SU-DHL-6 (cell line): ENCODE data around the gene CA11.

Source experiments
- H2AFZ ChIP-seq: fragments of 200-600 bp; sonication (generic); 2 replicates; pipeline ENCODE4 v1.6.1; 2014; ENCODE audit warnings: low read depth, mild to moderate bottlenecking, moderate library complexity, mixed read lengths, antibody characterized with exemption, low read length; ENCODE audit not compliant: severe bottlenecking
- H3F3A ChIP-seq: fragments of 200-600 bp; shearing (Covaris generic); 2 replicates; pipeline ENCODE4 v1.6.0; 2016; ENCODE audit warnings: antibody characterized with exemption, mild to moderate bottlenecking; ENCODE audit not compliant: insufficient read depth
- H3K27ac ChIP-seq: fragments of 200-600 bp; sonication (generic); 2 replicates; pipeline ENCODE4 v1.5.1; 2016; ENCODE audit warnings: low read depth, mild to moderate bottlenecking, low read length, moderate library complexity, mixed read lengths
- H3K27me3 ChIP-seq: fragments of 200-600 bp; sonication (generic), shearing (Covaris generic); 2 replicates; pipeline ENCODE4 v1.6.0; 2014; ENCODE audit warnings: mild to moderate bottlenecking, low read length
- H3K36me3 ChIP-seq: fragments of 200-600 bp; sonication (generic); 2 replicates; pipeline ENCODE4 v1.6.1; 2014; ENCODE audit warnings: mild to moderate bottlenecking, low read length, mixed read lengths
- H3K4me2 ChIP-seq: fragments of 300-600, 200-600 bp; shearing (Covaris generic), sonication (generic); 2 replicates; pipeline ENCODE4 v1.6.0; 2014; ENCODE audit warnings: low read length, low read depth, mild to moderate bottlenecking; ENCODE audit not compliant: poor library complexity, severe bottlenecking
- H3K4me3 ChIP-seq: fragments of 200-600 bp; sonication (generic); 2 replicates; pipeline ENCODE4 v1.5.1; 2014; ENCODE audit warnings: antibody characterized with exemption, low read length, mild to moderate bottlenecking, mixed read lengths; ENCODE audit not compliant: insufficient read depth, poor library complexity, severe bottlenecking
- H3K79me2 ChIP-seq: fragments of 200-600 bp; sonication (generic); 2 replicates; pipeline ENCODE4 v1.6.1; 2014; ENCODE audit warnings: mild to moderate bottlenecking, low read length, moderate library complexity; ENCODE audit not compliant: insufficient read depth
- H3K9ac ChIP-seq: fragments of 200-600 bp; sonication (generic); 2 replicates; pipeline ENCODE4 v1.7.0; 2014; ENCODE audit warnings: mild to moderate bottlenecking, low read length
- H3K9me2 ChIP-seq: fragments of 200-600 bp; sonication (generic); replicated peaks from 2 replicates; pipeline ENCODE4 v1.6.1; 2014; ENCODE audit warnings: low read length; ENCODE audit not compliant: insufficient read depth
- H3K9me3 ChIP-seq: fragments of 200-600 bp; sonication (generic); 2 replicates; pipeline ENCODE4 v1.6.1; 2014; ENCODE audit warnings: low read length, mixed read lengths; ENCODE audit not compliant: insufficient read depth
- H4K20me1 ChIP-seq: fragments of 200-600 bp; sonication (generic); 2 replicates; pipeline ENCODE4 v1.6.1; 2014; ENCODE audit warnings: low read depth, mild to moderate bottlenecking, antibody characterized with exemption, low read length, moderate library complexity, mixed read lengths
- EZH2phosphoT487 ChIP-seq: fragments of 200-600 bp; sonication (generic), shearing (Covaris generic); conservative IDR thresholded peaks from 2 replicates; pipeline ENCODE4 v1.6.1; 2018; ENCODE audit warnings: mild to moderate bottlenecking, antibody characterized with exemption, low read length, moderate library complexity, mixed read lengths
- TF ChIP-seq, protein P1 (sequence below): fragments of 200-600 bp; sonication (generic); IDR thresholded peaks from one replicate; pipeline ENCODE4 v1.5.1; 2017; ENCODE audit warnings: antibody characterized with exemption, mild to moderate bottlenecking, low read length, moderate library complexity; ENCODE audit not compliant: insufficient read depth, poor library complexity, severe bottlenecking

The CA11 gene

DNA sequence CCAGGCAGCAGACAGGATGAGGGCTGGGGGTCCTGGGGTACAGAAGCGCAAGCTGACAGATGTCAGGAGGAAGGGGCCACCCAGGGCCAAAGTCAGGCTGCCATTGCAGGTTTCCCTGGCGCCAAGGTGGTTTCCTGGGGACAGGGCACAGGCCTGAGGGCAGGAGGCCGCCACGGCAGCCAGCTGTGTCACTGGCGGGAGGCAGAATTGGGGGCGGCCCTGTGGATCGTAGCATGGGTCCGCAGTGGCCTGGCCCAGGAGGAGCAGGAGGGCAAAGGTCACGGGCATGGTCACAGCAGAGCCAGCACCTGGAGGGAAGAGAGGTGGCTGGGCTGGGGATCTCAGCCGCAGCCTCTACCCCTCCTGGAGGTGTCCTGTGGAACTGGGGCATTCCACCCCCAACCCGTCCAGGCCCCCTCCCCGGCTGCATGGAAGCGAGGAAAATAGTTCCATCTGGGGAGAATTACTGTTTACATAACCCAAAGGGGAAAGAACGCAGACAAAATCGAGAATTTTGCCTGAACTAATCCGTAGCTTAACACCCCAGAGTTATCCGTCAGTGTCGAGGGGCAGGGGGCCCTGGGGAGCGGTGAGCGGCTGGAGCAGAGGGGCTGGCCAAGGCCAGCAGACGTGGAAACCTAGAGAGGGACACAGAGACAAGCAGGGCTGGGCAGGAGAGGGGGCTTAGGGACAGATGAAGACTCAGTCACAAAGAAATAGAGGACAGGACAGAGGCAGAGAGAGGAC is 24.9 kb upstream of the CA11 start:
- H3F3A ChIP-seq = no peaks in the 10 kb centered on the region
- no peaks in the 10 kb centered on the region for H3K79me2 ChIP-seq
- no peaks in the 10 kb centered on the region for H4K20me1 ChIP-seq
- H3K36me3 ChIP-seq = no peaks in the 10 kb centered on the region
- no peaks in the 10 kb centered on the region for H3K9me2 ChIP-seq
- H3K27ac ChIP-seq = no peak overlapping the region
- H3K9me3 ChIP-seq = no peaks in the 10 kb centered on the region
- H2AFZ ChIP-seq = no peak overlapping the region
- no peak overlapping the region for H3K4me3 ChIP-seq
- no peaks in the 10 kb centered on the region for H3K27me3 ChIP-seq
- H3K4me2 ChIP-seq = no peak overlapping the region
- no peak for TF ChIP-seq EZH2phosphoT487
- TF ChIP-seq, protein P1, sequence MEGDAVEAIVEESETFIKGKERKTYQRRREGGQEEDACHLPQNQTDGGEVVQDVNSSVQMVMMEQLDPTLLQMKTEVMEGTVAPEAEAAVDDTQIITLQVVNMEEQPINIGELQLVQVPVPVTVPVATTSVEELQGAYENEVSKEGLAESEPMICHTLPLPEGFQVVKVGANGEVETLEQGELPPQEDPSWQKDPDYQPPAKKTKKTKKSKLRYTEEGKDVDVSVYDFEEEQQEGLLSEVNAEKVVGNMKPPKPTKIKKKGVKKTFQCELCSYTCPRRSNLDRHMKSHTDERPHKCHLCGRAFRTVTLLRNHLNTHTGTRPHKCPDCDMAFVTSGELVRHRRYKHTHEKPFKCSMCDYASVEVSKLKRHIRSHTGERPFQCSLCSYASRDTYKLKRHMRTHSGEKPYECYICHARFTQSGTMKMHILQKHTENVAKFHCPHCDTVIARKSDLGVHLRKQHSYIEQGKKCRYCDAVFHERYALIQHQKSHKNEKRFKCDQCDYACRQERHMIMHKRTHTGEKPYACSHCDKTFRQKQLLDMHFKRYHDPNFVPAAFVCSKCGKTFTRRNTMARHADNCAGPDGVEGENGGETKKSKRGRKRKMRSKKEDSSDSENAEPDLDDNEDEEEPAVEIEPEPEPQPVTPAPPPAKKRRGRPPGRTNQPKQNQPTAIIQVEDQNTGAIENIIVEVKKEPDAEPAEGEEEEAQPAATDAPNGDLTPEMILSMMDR = no peak
- no peak overlapping the region for H3K9ac ChIP-seq

- H3K27ac ChIP-seq = no peak overlapping the region
- H3K36me3 ChIP-seq = no peaks in the 10 kb centered on the region
- no peaks in the 10 kb centered on the region for H3K79me2 ChIP-seq
- H3K4me3 ChIP-seq = no peak overlapping the region
- H3K9ac ChIP-seq = no peak overlapping the region
- TF ChIP-seq, protein P1 = no peak
- TF ChIP-seq EZH2phosphoT487 = no peak
- H2AFZ ChIP-seq = no peak overlapping the region
- H3K9me2 ChIP-seq = no peaks in the 10 kb centered on the region
- no peaks in the 10 kb centered on the region for H3F3A ChIP-seq
- no peaks in the 10 kb centered on the region for H3K9me3 ChIP-seq
- no peaks in the 10 kb centered on the region for H3K27me3 ChIP-seq
- H4K20me1 ChIP-seq = no peaks in the 10 kb centered on the region
- H3K4me2 ChIP-seq = no peak overlapping the region
Observed at GRCh38 chr19:48669903-48670668, 24.1 kb upstream of the CA11 start.

DNA sequence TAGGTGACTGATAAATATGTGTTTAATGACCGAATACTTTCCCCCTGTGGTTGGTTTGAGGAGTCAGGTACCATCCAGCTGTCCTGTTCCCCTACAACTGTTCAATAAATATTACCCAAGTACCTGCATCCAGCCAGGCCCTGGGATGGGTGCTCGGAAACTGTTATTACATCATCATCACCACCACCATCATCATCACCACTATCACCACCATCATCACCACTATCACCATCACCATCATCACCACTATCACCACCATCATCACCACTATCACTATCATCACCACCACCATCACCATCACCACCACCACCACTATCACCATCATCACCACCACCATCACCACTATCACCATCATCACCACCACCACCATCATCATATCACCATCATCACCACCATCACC is 22.8 kb upstream of the CA11 start:
- Histone ChIP-seq H3K27ac (no peak overlapping the region), H3K9ac (no peak overlapping the region), H4K20me1 (no peaks in the 10 kb centered on the region), H3K9me2 (no peaks in the 10 kb centered on the region), H2AFZ (no peak overlapping the region), H3K27me3 (no peaks in the 10 kb centered on the region), H3K4me3 (no peak overlapping the region), H3K9me3 (no peaks in the 10 kb centered on the region), H3K36me3 (no peaks in the 10 kb centered on the region), H3K4me2 (no peak overlapping the region), H3F3A (no peaks in the 10 kb centered on the region), H3K79me2 (no peaks in the 10 kb centered on the region)
- no peak for TF ChIP-seq EZH2phosphoT487
- TF ChIP-seq, protein P1 = no peak
